ENCODE measurements around the gene MMRN1.
"Not testable (repeated sequence)": the region's sequence is repeated elsewhere in the genome, so short reads cannot be mapped to it uniquely, and the experiment has no call there.

MMRN1 gene

GRCh38 chr4:89898304-89898716 is 3.7 kb downstream of the MMRN1 start:
- no peak overlapping the region for H3K4me3 ChIP-seq (ENCODE audit: low read length)
- no peak for DNase-seq (ENCODE audit: low read depth)
- no peak for TF ChIP-seq CTCF (conservative IDR thresholded peaks at IDR 0.05; ENCODE audit: low read length)

GRCh38 chr4:89899152-89899551 is 4.5 kb downstream of the MMRN1 start:
- no peak for TF ChIP-seq CTCF (conservative IDR thresholded peaks at IDR 0.05; ENCODE audit: low read length)
- H3K4me3 ChIP-seq (ENCODE audit: low read length), result no peak overlapping the region
- no peak for DNase-seq (ENCODE audit: low read depth)

- no peak overlapping the region for H3K4me3 ChIP-seq (ENCODE audit: low read length)
- no peak for DNase-seq (ENCODE audit: low read depth)
- TF ChIP-seq CTCF (conservative IDR thresholded peaks at IDR 0.05; ENCODE audit: low read length), result no peak
Measured at GRCh38 chr4:89899854-89900253, 5.2 kb downstream of the MMRN1 start.

GRCh38 chr4:89901808-89902431 is 7.3 kb downstream of the MMRN1 start:
- peak; percentile 87 for TF ChIP-seq CTCF (conservative IDR thresholded peaks at IDR 0.05; ENCODE audit: low read length)
- H3K4me3 ChIP-seq (ENCODE audit: low read length), result not testable (repeated sequence)
- DNase-seq (ENCODE audit: low read depth), result peak; percentile 49

- no peak for DNase-seq (ENCODE audit: low read depth)
- H3K4me3 ChIP-seq (ENCODE audit: low read length), result no peak overlapping the region
- TF ChIP-seq CTCF (conservative IDR thresholded peaks at IDR 0.05; ENCODE audit: low read length), result no peak
Measured at GRCh38 chr4:89904524-89904923, 9.9 kb downstream of the MMRN1 start.

GRCh38 chr4:89906316-89906715 is 11.7 kb downstream of the MMRN1 start:
- no peak for TF ChIP-seq CTCF (conservative IDR thresholded peaks at IDR 0.05; ENCODE audit: low read length)
- no peak overlapping the region for H3K4me3 ChIP-seq (ENCODE audit: low read length)
- no peak for DNase-seq (ENCODE audit: low read depth)

GRCh38 chr4:89906777-89907521 is 12.3 kb downstream of the MMRN1 start:
- no peak for DNase-seq (ENCODE audit: low read depth)
- no peak overlapping the region for H3K4me3 ChIP-seq (ENCODE audit: low read length)
- no peak for TF ChIP-seq CTCF (conservative IDR thresholded peaks at IDR 0.05; ENCODE audit: low read length)
